MCF 10A (cell line): ENCODE data around the gene MEP1B. TPM values are rescaled to one million over a fixed set of nuclear protein-coding genes. Genes with fewer than 3 reads are reported as not detected.

Source experiments
- BruUV-seq: library from RNA; stranded (reverse); fragments of 400-500 nt; replicated peaks from 2 replicates; lab custom pipeline; 2021; lab: Mats Ljungman, UMichigan
- CTCF ChIA-PET: fragments of 300-600 bp; sonication (Branson Sonifier 250); formaldehyde crosslinking; extraction: SDS; loops from one replicate; lab custom pipeline; 2021; ENCODE audit warnings: antibody characterized with exemption, inconsistent platforms; lab: Yijun Ruan, JAX
- POLR2A ChIA-PET: fragments of 300-600, 350-650 bp; sonication (Branson Sonifier 250); formaldehyde crosslinking; extraction: SDS; loops from one replicate; lab custom pipeline; 2020; ENCODE audit warnings: antibody characterized with exemption, inconsistent platforms; lab: Yijun Ruan, JAX
- DNase-seq: peaks from one replicate; pipeline ENCODE4 v3.0.0-alpha.2; 2018; ENCODE audit not compliant: unreplicated experiment
- H3K27ac Mint-ChIP-seq: one replicate; pipeline ENCODE4 v1.8.0; 2022; ENCODE audit warnings: mild to moderate bottlenecking, low read depth, mixed read lengths; ENCODE audit not compliant: unreplicated experiment
- H3K27me3 Mint-ChIP-seq: one replicate; pipeline ENCODE4 v1.8.0; 2022; ENCODE audit warnings: mixed read lengths; ENCODE audit not compliant: insufficient read depth, unreplicated experiment
- H3K36me3 Mint-ChIP-seq: one replicate; pipeline ENCODE4 v1.8.0; 2022; ENCODE audit warnings: mild to moderate bottlenecking, moderate library complexity, mixed read lengths; ENCODE audit not compliant: insufficient read depth, unreplicated experiment
- H3K4me1 Mint-ChIP-seq: one replicate; pipeline ENCODE4 v1.8.0; 2022; ENCODE audit warnings: mixed read lengths; ENCODE audit not compliant: insufficient read depth, unreplicated experiment
- H3K4me3 Mint-ChIP-seq: one replicate; pipeline ENCODE4 v1.8.0; 2022; ENCODE audit warnings: mild to moderate bottlenecking, moderate library complexity, mixed read lengths; ENCODE audit not compliant: unreplicated experiment
- H3K9me3 Mint-ChIP-seq: one replicate; pipeline ENCODE4 v1.8.0; 2022; ENCODE audit warnings: mixed read lengths; ENCODE audit not compliant: unreplicated experiment
- CTCF ChIP-seq: fragments of 200-600 bp; IDR thresholded peaks from one replicate; pipeline ENCODE4 v1.8.0; 2022; ENCODE audit warnings: antibody characterized with exemption, mild to moderate bottlenecking; ENCODE audit not compliant: unreplicated experiment
- intact Hi-C: fragments of 100-400 bp; cut with micrococcal nuclease; formaldehyde crosslinking; loops from 2 replicates; pipeline ENCODE4 v1.14.1; 2022
- total RNA-seq: library from RNA; stranded (reverse); gene quantifications from 2 replicates; pipeline ENCODE4 v1.2.3, GENCODE V29; 2022

MEP1B gene
- total RNA-seq, 1 experiment from 2014 or later: not detected

GRCh38 chr18:32160547-32160946 is 29.3 kb upstream of the MEP1B start:
- CTCF ChIA-PET: interaction anchor here (0.5 to 10.9 kb wide), 8 partner anchors 10 to 390 kb away, joined by 3 to 207 read pairs (median 8); partner anchors contain the start of gene GAREM1
- intact Hi-C loops: no loop called here

GRCh38 chr18:32167980-32168730 is 21.7 kb upstream of the MEP1B start:
- no peak overlapping the region for H3K4me3 Mint-ChIP-seq
- H3K9me3 Mint-ChIP-seq: no peaks in the 10 kb centered on the region
- peak overlapping the region; percentile 14 for H3K27ac Mint-ChIP-seq
- H3K36me3 Mint-ChIP-seq: no peaks in the 10 kb centered on the region
- peaks cover 6% of the 10 kb centered on the region for H3K4me1 Mint-ChIP-seq
- H3K27me3 Mint-ChIP-seq: no peaks in the 10 kb centered on the region
- DNase-seq: peak; percentile 35
- ChIA-PET POLR2A (interaction anchor here (0.6 to 1.2 kb wide), 6 partner anchors 37 to 428 kb away, joined by 3 to 4 read pairs (median 4); partner anchors contain the start of gene GAREM1), CTCF (interaction anchor here (0.6 to 3.4 kb wide), 8 partner anchors 10 to 384 kb away, joined by 3 to 32 read pairs (median 3); partner anchors contain the start of gene GAREM1)
- intact Hi-C loops: no loop called here
- no TSS peak for BruUV-seq
- no peak for TF ChIP-seq CTCF

More at GRCh38 chr18:32160547-32160946, 29.3 kb upstream of the MEP1B start:
- H3K27me3 Mint-ChIP-seq: no peaks in the 10 kb centered on the region
- no peak for TF ChIP-seq CTCF
- H3K27ac Mint-ChIP-seq: no peak overlapping the region
- POLR2A ChIA-PET: interaction anchor here (1.1 to 1.4 kb wide), 2 partner anchors 309 to 310 kb away, joined by 3 to 4 read pairs; partner anchors contain the start of gene GAREM1
- peaks cover 4% of the 10 kb centered on the region for H3K4me1 Mint-ChIP-seq
- no peak overlapping the region for H3K4me3 Mint-ChIP-seq
- H3K9me3 Mint-ChIP-seq: no peaks in the 10 kb centered on the region
- no peaks in the 10 kb centered on the region for H3K36me3 Mint-ChIP-seq
- BruUV-seq: no TSS peak
- peak; percentile 11 for DNase-seq

GRCh38 chr18:32173654-32174053 is 16.2 kb upstream of the MEP1B start:
- POLR2A ChIA-PET: no interaction called here
- no peaks in the 10 kb centered on the region for H3K36me3 Mint-ChIP-seq
- DNase-seq: no peak
- no peak overlapping the region for H3K4me3 Mint-ChIP-seq
- no peak overlapping the region for H3K27ac Mint-ChIP-seq
- no peak for TF ChIP-seq CTCF
- no peaks in the 10 kb centered on the region for H3K27me3 Mint-ChIP-seq
- no peaks in the 10 kb centered on the region for H3K4me1 Mint-ChIP-seq
- intact Hi-C loops: no loop called here
- no peaks in the 10 kb centered on the region for H3K9me3 Mint-ChIP-seq
- CTCF ChIA-PET: interaction anchor here (0.6 to 0.7 kb wide), 2 partner anchors 138 to 375 kb away, joined by 3 read pairs; no protein-coding TSS in a partner anchor
- no TSS peak for BruUV-seq

GRCh38 chr18:32174719-32175118 is 15.1 kb upstream of the MEP1B start:
- Mint-ChIP-seq H3K27me3 (no peaks in the 10 kb centered on the region), H3K4me3 (no peak overlapping the region), H3K9me3 (no peaks in the 10 kb centered on the region), H3K36me3 (no peaks in the 10 kb centered on the region), H3K27ac (no peak overlapping the region), H3K4me1 (no peaks in the 10 kb centered on the region)
- ChIA-PET POLR2A (no interaction called here), CTCF (interaction anchor here (0.6 to 1.9 kb wide), 4 partner anchors 15 to 315 kb away, joined by 3 to 8 read pairs (median 4); no protein-coding TSS in a partner anchor)
- BruUV-seq: no TSS peak
- intact Hi-C loops: no loop called here
- no peak for TF ChIP-seq CTCF
- no peak for DNase-seq
